ENCODE results near the gene GATAD2A.

Gene GATAD2A

GRCh38 chr19:19547674-19548336 lies 142.3 kb downstream of the GATAD2A start:
- no peaks in the 10 kb centered on the region for H3K4me1 ChIP-seq (ENCODE audit: insufficient read depth, low read length)
- no peaks in the 10 kb centered on the region for H3K27me3 ChIP-seq (ENCODE audit: insufficient read depth, low read length, poor library complexity)
- H3K4me2 ChIP-seq (ENCODE audit: insufficient read depth, low read length), result no peak overlapping the region
- no peaks in the 10 kb centered on the region for H4K20me1 ChIP-seq (ENCODE audit: insufficient read depth, low read length)
- no peak for TF ChIP-seq EZH2 (IDR thresholded peaks at IDR 0.05; ENCODE audit: borderline replicate concordance, low read depth, low read length, severe bottlenecking)
- no peak for TF ChIP-seq CTCF (IDR thresholded peaks at IDR 0.05; ENCODE audit: borderline replicate concordance, extremely low read depth, low read length, poor library complexity, severe bottlenecking)
- ATAC-seq (ENCODE audit: insufficient read depth, low read depth) (no peak), DNase-seq (no peak)
- no peaks in the 10 kb centered on the region for H3K9me3 ChIP-seq (ENCODE audit: insufficient read depth, low read length, severe bottlenecking)
- H3K4me3 ChIP-seq (ENCODE audit: low read depth in 1 of 2, low read length in 2 of 2), result no peak overlapping the region
- no peaks in the 10 kb centered on the region for H3K36me3 ChIP-seq (ENCODE audit: insufficient read depth, low read length)
- H3K9ac ChIP-seq (ENCODE audit: low read depth, low read length), result no peak overlapping the region
- H3K79me2 ChIP-seq (ENCODE audit: insufficient read depth, low read length), result no peaks in the 10 kb centered on the region
- H2AFZ ChIP-seq (ENCODE audit: low read depth, low read length), result no peak overlapping the region
- H3K27ac ChIP-seq (ENCODE audit: low read length), result no peak overlapping the region

- Histone ChIP-seq H3K79me2 (ENCODE audit: insufficient read depth, low read length) (no peaks in the 10 kb centered on the region), H3K27ac (ENCODE audit: low read length) (no peak overlapping the region), H3K4me2 (ENCODE audit: insufficient read depth, low read length) (no peak overlapping the region), H2AFZ (ENCODE audit: low read depth, low read length) (no peak overlapping the region), H3K36me3 (ENCODE audit: insufficient read depth, low read length) (no peaks in the 10 kb centered on the region), H3K4me1 (ENCODE audit: insufficient read depth, low read length) (no peaks in the 10 kb centered on the region), H3K9me3 (ENCODE audit: insufficient read depth, low read length, severe bottlenecking) (no peaks in the 10 kb centered on the region), H4K20me1 (ENCODE audit: insufficient read depth, low read length) (no peaks in the 10 kb centered on the region), H3K4me3 (ENCODE audit: low read depth in 1 of 2, low read length in 2 of 2) (no peak overlapping the region), H3K27me3 (ENCODE audit: insufficient read depth, low read length, poor library complexity) (no peaks in the 10 kb centered on the region), H3K9ac (ENCODE audit: low read depth, low read length) (no peak overlapping the region)
- TF ChIP-seq CTCF (IDR thresholded peaks at IDR 0.05; ENCODE audit: borderline replicate concordance, extremely low read depth, low read length, poor library complexity, severe bottlenecking) (no peak), EZH2 (IDR thresholded peaks at IDR 0.05; ENCODE audit: borderline replicate concordance, low read depth, low read length, severe bottlenecking) (no peak)
- no peak for DNase-seq
- ATAC-seq (ENCODE audit: insufficient read depth, low read depth), result no peak
Measured at GRCh38 chr19:19548915-19549759, 143.7 kb downstream of the GATAD2A start.

- no peaks in the 10 kb centered on the region for H4K20me1 ChIP-seq (ENCODE audit: insufficient read depth, low read length)
- TF ChIP-seq EZH2 (IDR thresholded peaks at IDR 0.05; ENCODE audit: borderline replicate concordance, low read depth, low read length, severe bottlenecking), result no peak
- no peak for TF ChIP-seq CTCF (IDR thresholded peaks at IDR 0.05; ENCODE audit: borderline replicate concordance, extremely low read depth, low read length, poor library complexity, severe bottlenecking)
- no peaks in the 10 kb centered on the region for H3K4me1 ChIP-seq (ENCODE audit: insufficient read depth, low read length)
- no peak for DNase-seq
- H3K4me2 ChIP-seq (ENCODE audit: insufficient read depth, low read length), result no peak overlapping the region
- H3K9me3 ChIP-seq (ENCODE audit: insufficient read depth, low read length, severe bottlenecking), result no peaks in the 10 kb centered on the region
- no peak for ATAC-seq (ENCODE audit: insufficient read depth, low read depth)
- no peak overlapping the region for H3K27ac ChIP-seq (ENCODE audit: low read length)
- H2AFZ ChIP-seq (ENCODE audit: low read depth, low read length), result no peak overlapping the region
- no peaks in the 10 kb centered on the region for H3K27me3 ChIP-seq (ENCODE audit: insufficient read depth, low read length, poor library complexity)
- no peak overlapping the region for H3K9ac ChIP-seq (ENCODE audit: low read depth, low read length)
- no peak overlapping the region for H3K4me3 ChIP-seq (ENCODE audit: low read depth in 1 of 2, low read length in 2 of 2)
- H3K79me2 ChIP-seq (ENCODE audit: insufficient read depth, low read length), result no peaks in the 10 kb centered on the region
- H3K36me3 ChIP-seq (ENCODE audit: insufficient read depth, low read length), result no peaks in the 10 kb centered on the region
Measured at GRCh38 chr19:19549804-19550464, 144.5 kb downstream of the GATAD2A start.

Measured in DND-41 (cell line).